ENCODE data around the gene USP19. TPM values are rescaled to one million over a fixed set of nuclear protein-coding genes. Genes with fewer than 3 reads are reported as not detected.
A peak's percentile ranks its signal among the peaks of the same experiment; 100 is the strongest.

Gene USP19
- total RNA-seq, 1 experiment from 2014 or later = 72.1 TPM

- H3K79me2 ChIP-seq (ENCODE audit: low read depth) = peaks cover 16% of the 10 kb centered on the region
- H3K4me1 ChIP-seq (replicated peaks; ENCODE audit: insufficient read depth) = peaks cover 5% of the 10 kb centered on the region
- no peaks in the 10 kb centered on the region for H4K20me1 ChIP-seq (ENCODE audit: insufficient read depth)
- no peaks in the 10 kb centered on the region for H3K9me3 ChIP-seq (ENCODE audit: insufficient read depth, low read depth)
- peak within 1 kb of the TSS; percentile 96 for H3K4me3 ChIP-seq
- peak within 1 kb of the TSS; percentile 93 for H3K4me2 ChIP-seq
- DNase-seq = peak; percentile 88 to 93
- H3F3A ChIP-seq (ENCODE audit: insufficient read depth, low read depth) = no peaks in the 10 kb centered on the region; the same call in 1 of the 2 replicates
- H3K27me3 ChIP-seq (ENCODE audit: insufficient read depth, low read depth) = no peaks in the 10 kb centered on the region
- peaks cover 5% of the 10 kb centered on the region; the same call in 1 of the 2 replicates for H3K36me3 ChIP-seq (ENCODE audit: low read depth)
- intact Hi-C loops (cut with micrococcal nuclease; ENCODE audit: unreplicated experiment) = loop anchor here (1.0 kb wide), 1 partner anchor 10 kb away; the partner anchor contains the start of gene QRICH1
- peak within 1 kb of the TSS; percentile 96 for H2AFZ ChIP-seq
- H3K9me2 ChIP-seq (ENCODE audit: insufficient read depth) = no peaks in the 10 kb centered on the region
- peak within 1 kb of the TSS; percentile 58 for H3K27ac ChIP-seq
- TF ChIP-seq EZH2 (IDR thresholded peaks at IDR 0.05; ENCODE audit: low read depth) = no peak
- TF ChIP-seq CTCF (conservative IDR thresholded peaks at IDR 0.05) = no peak
- CTCF ChIA-PET = interaction anchor here (0.9 kb wide), 1 partner anchor 11 kb away, joined by 4 read pairs; the partner anchor contains the start of gene QRICH1
- no TSS peak for BruUV-seq (replicated peaks)
- POLR2A ChIA-PET (ENCODE audit: unreplicated experiment) = interaction anchor here (0.6 kb wide), 3 partner anchors 11 to 28 kb away, joined by 3 to 7 read pairs (median 6); partner anchors contain the start of genes QRICH1 and USP19
Measured at GRCh38 chr3:49104427-49105291, 16.0 kb downstream of the USP19 start, which contains the start of gene QARS1. QARS1 (minus strand) TSS chr3:49104757; CDS start chr3:49104733, 24 bp downstream.

- Histone ChIP-seq H3K9me2 (ENCODE audit: insufficient read depth) (no peaks in the 10 kb centered on the region), H3K4me2 (peak overlapping the region; percentile 93), H3K27ac (no peak overlapping the region), H4K20me1 (ENCODE audit: insufficient read depth) (no peaks in the 10 kb centered on the region), H3K4me3 (peak overlapping the region; percentile 96), H3K36me3 (ENCODE audit: low read depth) (peaks cover 5% of the 10 kb centered on the region; the same call in 1 of the 2 replicates), H3K4me1 (replicated peaks; ENCODE audit: insufficient read depth) (peaks cover 5% of the 10 kb centered on the region), H3K27me3 (ENCODE audit: insufficient read depth, low read depth) (no peaks in the 10 kb centered on the region), H3K79me2 (ENCODE audit: low read depth) (peaks cover 16% of the 10 kb centered on the region), H3K9me3 (ENCODE audit: insufficient read depth, low read depth) (no peaks in the 10 kb centered on the region), H2AFZ (peak overlapping the region; percentile 96), H3F3A (ENCODE audit: insufficient read depth, low read depth) (no peaks in the 10 kb centered on the region; the same call in 1 of the 2 replicates)
- no TSS peak for BruUV-seq (replicated peaks)
- intact Hi-C loops (cut with micrococcal nuclease; ENCODE audit: unreplicated experiment) = loop anchor here (1.0 kb wide), 1 partner anchor 10 kb away; the partner anchor contains the start of gene QRICH1
- ChIA-PET POLR2A (ENCODE audit: unreplicated experiment) (interaction anchor here (0.6 kb wide), 3 partner anchors 10 to 28 kb away, joined by 3 to 7 read pairs (median 6); partner anchors contain the start of genes QRICH1 and USP19), CTCF (interaction anchor here (0.9 kb wide), 1 partner anchor 10 kb away, joined by 4 read pairs; the partner anchor contains the start of gene QRICH1)
- DNase-seq = no peak
- TF ChIP-seq CTCF (conservative IDR thresholded peaks at IDR 0.05) = no peak
- no peak for TF ChIP-seq EZH2 (IDR thresholded peaks at IDR 0.05; ENCODE audit: low read depth)
Measured at GRCh38 chr3:49104052-49104426, 16.6 kb downstream of the USP19 start.

GRCh38 chr3:49100046-49100615, 20.5 kb downstream of the USP19 start:
- intact Hi-C loops (cut with micrococcal nuclease; ENCODE audit: unreplicated experiment) = no loop called here
- Histone ChIP-seq H3K27me3 (ENCODE audit: insufficient read depth, low read depth) (no peaks in the 10 kb centered on the region), H3K4me2 (no peak overlapping the region), H3K9me2 (ENCODE audit: insufficient read depth) (no peaks in the 10 kb centered on the region), H3K9me3 (ENCODE audit: insufficient read depth, low read depth) (no peaks in the 10 kb centered on the region), H3K4me3 (no peak overlapping the region), H3K79me2 (ENCODE audit: low read depth) (peaks cover 16% of the 10 kb centered on the region), H3K4me1 (replicated peaks; ENCODE audit: insufficient read depth) (peaks cover 5% of the 10 kb centered on the region), H2AFZ (no peak overlapping the region), H3K27ac (no peak overlapping the region), H3K36me3 (ENCODE audit: low read depth) (peaks cover 5% of the 10 kb centered on the region; the same call in 1 of the 2 replicates), H4K20me1 (ENCODE audit: insufficient read depth) (no peaks in the 10 kb centered on the region), H3F3A (ENCODE audit: insufficient read depth, low read depth) (peaks cover 7% of the 10 kb centered on the region; the same call in 1 of the 2 replicates)
- ChIA-PET CTCF (no interaction called here), POLR2A (ENCODE audit: unreplicated experiment) (no interaction called here)
- TF ChIP-seq EZH2 (IDR thresholded peaks at IDR 0.05; ENCODE audit: low read depth) (no peak), CTCF (conservative IDR thresholded peaks at IDR 0.05) (no peak)
- DNase-seq = no peak
- no TSS peak for BruUV-seq (replicated peaks)
